GM18526 (cell line): Measurements from ENCODE around the gene MGP.

Experiments used
- POLR2A ChIP-seq: IDR thresholded peaks from 3 replicates; pipeline ENCODE4 v1.6.1; 2011; ENCODE audit not compliant: insufficient read length; ENCODE audit errors: extremely low read depth

The MGP gene

DNA sequence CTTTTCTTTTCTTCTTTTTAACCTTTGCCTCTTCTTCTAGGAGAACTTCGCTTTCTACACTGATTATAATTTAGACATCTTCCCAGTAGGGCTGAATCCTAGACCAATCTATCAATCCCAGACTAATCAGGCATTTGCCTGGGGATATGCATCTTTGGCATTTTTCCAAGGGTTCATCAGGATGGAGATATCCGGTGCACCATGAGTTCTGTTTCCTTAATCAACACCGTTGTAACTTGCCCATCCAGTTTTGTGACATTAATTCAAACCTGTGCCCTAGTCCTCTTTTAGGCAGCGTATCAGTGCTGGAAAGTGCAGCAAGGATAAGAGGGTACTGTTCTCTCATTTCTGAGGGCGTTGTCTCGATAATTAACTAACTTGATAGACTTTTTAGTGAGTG, 617 bp upstream of the MGP start:
- no peak for TF ChIP-seq POLR2A

DNA sequence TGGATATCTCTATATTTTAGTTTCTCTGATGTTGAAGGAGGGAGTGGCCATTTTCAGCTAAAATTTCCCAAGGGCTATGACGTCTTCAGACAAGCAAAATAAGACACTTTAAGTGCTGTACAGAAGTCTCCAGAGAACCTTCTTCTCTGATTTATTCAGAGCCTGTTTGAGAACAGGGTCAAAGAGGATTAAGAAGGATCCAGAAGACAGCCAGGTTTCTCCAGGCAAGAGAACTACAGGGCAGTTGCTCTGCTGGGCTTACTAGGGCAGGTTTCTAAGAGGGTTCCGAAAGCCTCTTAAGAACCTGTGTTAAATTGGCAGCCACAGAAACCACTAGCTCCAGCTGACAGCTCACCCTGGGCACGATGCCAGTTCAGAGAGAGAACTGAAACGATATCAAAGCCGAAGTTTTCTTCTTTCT, 1.2 kb downstream of the MGP start:
- TF ChIP-seq POLR2A, result no peak

GRCh38 chr12:14883686-14884085, 2.0 kb downstream of the MGP start:
- no peak for TF ChIP-seq POLR2A

DNA sequence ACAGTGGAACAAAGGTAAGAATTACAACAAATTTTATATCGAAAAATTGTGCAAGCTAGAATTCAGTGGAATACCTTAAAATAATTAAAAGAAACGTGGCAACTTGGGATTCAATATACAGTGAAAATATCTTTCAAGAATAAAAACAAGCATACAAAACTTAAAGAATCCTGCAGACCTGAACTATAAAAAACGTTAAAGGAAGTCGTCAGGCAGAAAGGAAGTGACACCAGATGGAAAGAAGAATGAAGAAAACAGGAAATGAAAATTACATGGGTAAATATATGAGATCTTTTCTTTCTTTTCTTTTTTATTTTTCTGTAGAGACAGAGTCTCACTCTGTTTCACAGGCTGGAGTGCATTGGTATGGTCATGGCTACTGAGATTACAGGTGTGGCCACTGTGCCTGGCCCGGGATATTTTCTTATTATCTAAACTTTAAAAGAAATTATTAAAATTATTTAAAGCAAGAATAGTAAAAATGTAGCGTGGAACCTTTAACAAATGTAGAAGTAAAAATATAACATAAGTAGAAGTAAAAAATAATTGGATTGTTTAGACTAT, 4.7 kb downstream of the MGP start:
- TF ChIP-seq POLR2A, result no peak

- TF ChIP-seq POLR2A, result no peak
These were observed 6.3 kb downstream of the MGP start for GRCh38 chr12:14879222-14879933.

DNA sequence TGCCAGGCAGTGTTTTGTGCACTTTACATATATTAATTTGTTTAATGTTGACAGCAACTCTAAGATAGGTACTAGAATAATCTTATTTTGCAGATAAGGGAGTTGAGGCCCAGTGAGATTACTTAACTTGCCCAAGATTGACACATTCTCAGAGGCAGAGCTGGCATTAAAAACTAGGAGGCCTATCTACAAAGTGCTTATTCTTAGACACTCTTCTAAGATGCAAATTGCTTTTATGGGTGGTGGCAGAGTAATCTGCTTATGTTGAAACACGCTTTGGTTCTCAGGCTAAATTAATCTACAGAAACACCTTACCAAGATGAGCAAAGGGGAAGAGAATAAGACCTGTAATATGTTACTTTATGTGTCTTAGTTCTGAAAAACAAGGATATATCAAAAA, 7.2 kb downstream of the MGP start:
- TF ChIP-seq POLR2A, result no peak

DNA sequence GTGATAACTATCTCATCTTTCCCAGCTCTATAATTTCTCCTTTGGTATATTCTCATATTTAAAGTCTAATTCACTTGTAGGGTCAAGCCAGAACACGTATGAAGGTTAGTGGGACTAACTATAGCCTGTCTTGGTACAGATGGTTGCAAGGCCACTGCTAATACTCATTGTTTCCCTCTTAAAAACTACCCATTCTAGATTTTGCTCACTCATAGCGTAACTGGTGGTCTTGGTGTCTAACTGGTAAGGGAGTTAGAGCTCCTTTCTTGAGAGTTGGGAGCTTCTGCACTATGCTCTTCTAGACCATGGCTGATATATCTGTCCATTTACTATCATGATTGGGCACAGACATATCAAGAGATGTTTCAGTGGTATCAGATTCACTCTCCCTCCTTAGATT, 8.8 kb downstream of the MGP start:
- no peak for TF ChIP-seq POLR2A

DNA sequence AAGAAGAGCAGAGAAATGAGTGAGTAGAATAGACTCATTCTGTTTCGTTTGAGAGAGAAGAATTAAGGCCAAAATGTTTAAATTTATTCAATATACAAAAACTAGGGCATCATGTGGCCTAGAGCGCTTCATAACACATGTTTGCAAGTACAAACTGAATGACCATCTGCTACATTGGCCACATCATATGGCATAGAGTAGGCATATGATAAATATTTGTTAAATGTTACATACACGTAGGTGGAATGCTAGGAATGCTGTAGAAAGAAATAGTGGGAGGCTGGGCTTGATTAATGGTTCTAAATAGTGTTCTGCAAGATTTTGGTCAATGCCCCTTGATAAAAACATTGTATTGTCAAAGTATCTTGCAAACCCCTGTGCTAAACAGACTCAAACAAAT, 10.8 kb downstream of the MGP start:
- TF ChIP-seq POLR2A, result no peak

DNA sequence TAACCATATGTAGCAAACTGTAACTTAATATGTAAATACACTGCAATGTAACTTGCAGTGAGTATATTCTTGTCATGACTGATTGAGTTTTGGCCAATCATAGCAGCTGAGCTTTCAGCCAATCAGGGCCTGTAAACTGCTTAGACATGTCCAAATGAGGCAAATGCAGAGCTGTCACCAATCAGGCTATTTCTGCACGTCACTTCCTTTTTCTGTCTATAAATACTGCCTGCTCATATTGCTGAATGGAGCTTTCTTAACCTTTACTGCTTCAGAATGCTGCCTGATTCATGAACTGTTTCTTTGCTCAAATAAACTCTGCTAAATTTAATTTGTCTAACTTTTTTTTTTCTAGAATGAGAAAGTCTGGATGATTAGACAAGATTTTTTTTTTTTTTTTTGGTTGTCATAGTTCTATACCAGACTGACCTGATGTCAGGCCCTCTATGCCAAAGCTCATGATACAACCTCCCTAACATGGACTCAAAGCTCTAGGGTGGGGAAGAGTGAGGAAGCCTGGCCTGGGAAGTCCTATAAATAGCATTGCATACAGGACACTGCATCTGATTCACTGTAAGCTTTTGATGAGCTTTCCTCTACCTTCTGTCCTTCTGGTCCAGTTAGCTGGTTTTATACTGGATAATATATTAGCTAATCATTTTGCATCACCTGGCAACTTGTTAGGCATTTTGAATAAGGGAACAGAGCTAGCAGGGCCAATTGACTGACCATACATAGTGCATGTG, 12.0 kb downstream of the MGP start:
- TF ChIP-seq POLR2A, result no peak

DNA sequence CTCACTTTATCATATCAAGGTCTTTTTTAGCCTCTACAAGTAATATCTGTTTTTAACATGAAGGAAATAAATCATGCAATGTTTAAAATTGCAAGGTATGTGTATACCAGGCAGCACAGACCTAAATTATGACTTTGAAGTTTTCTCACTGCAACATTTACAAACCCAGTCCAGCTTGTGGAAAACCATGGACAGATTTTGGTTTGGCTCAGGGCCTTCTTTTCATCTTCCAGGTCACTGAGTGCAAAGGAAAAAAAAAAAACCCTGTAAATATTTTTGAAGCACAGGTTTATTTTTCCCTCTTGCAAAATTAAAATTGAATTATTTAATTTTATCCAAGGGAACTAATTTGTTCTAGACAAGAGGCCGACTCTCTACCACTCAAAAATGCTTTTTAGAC, 13.8 kb downstream of the MGP start:
- no peak for TF ChIP-seq POLR2A

GRCh38 chr12:14871247-14871646, 14.4 kb downstream of the MGP start:
- TF ChIP-seq POLR2A, result no peak

- TF ChIP-seq POLR2A, result no peak
These were observed 16.6 kb downstream of the MGP start for GRCh38 chr12:14868916-14869506.

GRCh38 chr12:14860490-14860889, 25.2 kb downstream of the MGP start:
- TF ChIP-seq POLR2A, result no peak

- no peak for TF ChIP-seq POLR2A
These were observed 27.1 kb downstream of the MGP start for GRCh38 chr12:14858513-14858912.

GRCh38 chr12:14854586-14855183, 31.0 kb downstream of the MGP start:
- no peak for TF ChIP-seq POLR2A

DNA sequence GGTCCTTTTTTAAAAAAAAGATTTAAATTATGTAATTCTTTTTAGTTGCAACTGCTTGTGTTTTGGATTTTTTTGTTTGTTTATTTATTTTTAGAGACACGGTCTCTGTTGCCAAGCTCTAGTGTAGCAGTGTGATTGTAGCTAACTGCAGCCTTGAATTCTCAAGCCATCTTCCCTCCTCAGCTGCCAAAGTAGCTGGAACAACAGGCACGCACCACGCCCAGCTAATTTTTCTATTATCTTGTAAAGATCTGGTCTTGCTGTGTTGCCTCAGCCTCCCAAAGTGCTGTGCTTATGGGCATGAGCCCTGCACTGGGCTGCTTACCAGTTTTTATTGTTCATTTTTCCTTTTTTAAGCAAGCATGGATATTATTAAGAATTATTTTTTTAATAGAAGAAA, 31.7 kb downstream of the MGP start:
- no peak for TF ChIP-seq POLR2A
